ENCODE data around the gene POU6F2. TPM values are rescaled to one million over a fixed set of nuclear protein-coding genes. Genes with fewer than 3 reads are reported as not detected.

POU6F2 gene
- total RNA-seq, 4 donors from 2014 or later, result 0.48 to 0.82 TPM; not detected in 2

DNA sequence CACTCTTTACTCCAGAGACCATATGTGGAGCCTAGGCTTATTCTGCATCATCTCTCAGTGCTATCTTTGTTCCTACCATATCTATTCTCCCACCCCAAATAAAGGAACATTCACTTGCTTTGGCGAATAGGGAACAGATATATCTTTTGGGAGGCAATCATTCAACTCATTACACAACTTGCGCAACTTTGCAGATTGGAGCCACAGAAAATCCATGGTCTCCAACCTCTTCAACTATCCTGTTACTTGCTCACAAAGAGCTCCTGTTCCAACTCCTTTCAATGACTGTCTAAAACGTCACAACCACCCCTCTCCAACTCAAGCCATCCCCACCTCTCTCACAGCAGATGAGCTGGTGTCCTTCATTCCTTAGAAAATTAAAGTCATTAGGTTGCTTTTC lies 203.7 kb downstream of the POU6F2 start:
- Histone ChIP-seq H3K4me3 (no peak overlapping the region), H3K36me3 (no peaks in the 10 kb centered on the region), H3K27ac (no peak overlapping the region), H3K27me3 (no peaks in the 10 kb centered on the region), H3K9me3 (no peaks in the 10 kb centered on the region), H3K4me1 (no peaks in the 10 kb centered on the region)
- TF ChIP-seq, protein P1, sequence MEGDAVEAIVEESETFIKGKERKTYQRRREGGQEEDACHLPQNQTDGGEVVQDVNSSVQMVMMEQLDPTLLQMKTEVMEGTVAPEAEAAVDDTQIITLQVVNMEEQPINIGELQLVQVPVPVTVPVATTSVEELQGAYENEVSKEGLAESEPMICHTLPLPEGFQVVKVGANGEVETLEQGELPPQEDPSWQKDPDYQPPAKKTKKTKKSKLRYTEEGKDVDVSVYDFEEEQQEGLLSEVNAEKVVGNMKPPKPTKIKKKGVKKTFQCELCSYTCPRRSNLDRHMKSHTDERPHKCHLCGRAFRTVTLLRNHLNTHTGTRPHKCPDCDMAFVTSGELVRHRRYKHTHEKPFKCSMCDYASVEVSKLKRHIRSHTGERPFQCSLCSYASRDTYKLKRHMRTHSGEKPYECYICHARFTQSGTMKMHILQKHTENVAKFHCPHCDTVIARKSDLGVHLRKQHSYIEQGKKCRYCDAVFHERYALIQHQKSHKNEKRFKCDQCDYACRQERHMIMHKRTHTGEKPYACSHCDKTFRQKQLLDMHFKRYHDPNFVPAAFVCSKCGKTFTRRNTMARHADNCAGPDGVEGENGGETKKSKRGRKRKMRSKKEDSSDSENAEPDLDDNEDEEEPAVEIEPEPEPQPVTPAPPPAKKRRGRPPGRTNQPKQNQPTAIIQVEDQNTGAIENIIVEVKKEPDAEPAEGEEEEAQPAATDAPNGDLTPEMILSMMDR (IDR thresholded peaks at IDR 0.05), result no peak
- TF ChIP-seq POLR2AphosphoS5 (IDR thresholded peaks at IDR 0.05) (no peak), EP300 (IDR thresholded peaks at IDR 0.05; ENCODE audit: low read depth) (no peak)
- in situ Hi-C loops (cut with MboI; ENCODE audit: low pct_ligation_motif_present in 1 of 4, low pct_unique_long_range_greater_than_20kb in 1 of 4, low sequenced_read_pairs in 3 of 4) (no loop called here), intact Hi-C loops (cut with DNase I; ENCODE audit: low total_unique reads) (no loop called here)
- no peak for DNase-seq
- 87% methylated on average over 3 of the region's 3 CpGs for WGBS, 2 donors (ENCODE audit: low coverage in 1 of 2)

DNA sequence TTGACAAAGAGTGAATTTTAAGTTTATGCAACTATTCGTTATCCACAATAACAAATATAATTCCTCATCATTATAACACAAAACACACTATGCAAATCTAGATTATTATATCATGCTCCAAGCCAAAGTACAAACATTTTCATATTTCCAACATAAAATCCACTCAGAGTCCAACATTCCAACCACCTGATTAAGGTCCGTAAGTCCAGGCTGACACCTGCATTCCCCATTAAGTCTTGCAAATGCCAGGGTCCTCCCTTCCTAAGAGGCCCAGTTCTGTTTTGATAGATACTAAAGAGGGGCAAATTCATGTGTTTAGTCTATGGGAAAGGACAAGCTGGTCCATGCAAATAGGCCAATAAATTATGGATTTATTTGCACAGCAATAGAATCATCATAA lies 206.1 kb downstream of the POU6F2 start:
- TF ChIP-seq, protein P1 (IDR thresholded peaks at IDR 0.05), result no peak
- TF ChIP-seq EP300 (IDR thresholded peaks at IDR 0.05; ENCODE audit: low read depth) (no peak), POLR2A (IDR thresholded peaks at IDR 0.05) (no peak), POLR2AphosphoS5 (IDR thresholded peaks at IDR 0.05) (no peak)
- Histone ChIP-seq H3K4me3 (no peak overlapping the region), H3K27ac (no peak overlapping the region), H3K27me3 (no peaks in the 10 kb centered on the region), H3K9me3 (no peaks in the 10 kb centered on the region), H3K4me1 (no peaks in the 10 kb centered on the region), H3K36me3 (no peaks in the 10 kb centered on the region)
- in situ Hi-C loops (cut with MboI; ENCODE audit: low pct_ligation_motif_present in 1 of 4, low pct_unique_long_range_greater_than_20kb in 1 of 4, low sequenced_read_pairs in 3 of 4) (no loop called here), intact Hi-C loops (cut with DNase I; ENCODE audit: low total_unique reads) (no loop called here)
- no peak for DNase-seq
- 78 to 82% methylated on average over 2 of the region's 2 CpGs for WGBS, 2 donors (ENCODE audit: low coverage in 1 of 2)

DNA sequence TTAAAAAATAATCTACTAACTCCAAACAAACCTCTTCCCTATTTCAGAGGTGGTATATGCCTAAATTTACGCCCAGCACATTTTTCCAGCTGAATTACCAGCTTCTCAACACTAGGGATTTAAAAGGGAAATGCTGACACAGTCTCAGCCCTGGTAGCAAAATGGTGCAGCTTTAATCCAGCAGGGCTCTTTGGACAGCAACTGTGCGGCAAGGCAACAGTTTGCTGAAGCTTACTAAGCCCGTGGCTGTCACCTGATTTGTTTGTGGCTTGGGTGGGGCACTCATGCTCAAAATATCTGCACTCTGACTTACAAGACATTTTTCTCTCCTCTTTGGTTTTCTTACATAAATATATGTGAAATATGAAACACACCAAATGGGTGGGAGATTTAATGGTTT lies 206.7 kb downstream of the POU6F2 start:
- no peak for TF ChIP-seq EP300 (IDR thresholded peaks at IDR 0.05; ENCODE audit: low read depth)
- intact Hi-C loops (cut with DNase I; ENCODE audit: low total_unique reads) (no loop called here), in situ Hi-C loops (cut with MboI; ENCODE audit: low pct_ligation_motif_present in 1 of 4, low pct_unique_long_range_greater_than_20kb in 1 of 4, low sequenced_read_pairs in 3 of 4) (no loop called here)
- no peak overlapping the region for H3K4me3 ChIP-seq
- no peaks in the 10 kb centered on the region for H3K9me3 ChIP-seq
- no peaks in the 10 kb centered on the region for H3K4me1 ChIP-seq
- no peaks in the 10 kb centered on the region for H3K36me3 ChIP-seq
- H3K27me3 ChIP-seq, result no peaks in the 10 kb centered on the region
- DNase-seq, result no peak
- H3K27ac ChIP-seq, result no peak overlapping the region
- 50 to 80% methylated on average over 1 to 3 of the region's 3 CpGs for WGBS, 2 donors (ENCODE audit: low coverage in 1 of 2)

DNA sequence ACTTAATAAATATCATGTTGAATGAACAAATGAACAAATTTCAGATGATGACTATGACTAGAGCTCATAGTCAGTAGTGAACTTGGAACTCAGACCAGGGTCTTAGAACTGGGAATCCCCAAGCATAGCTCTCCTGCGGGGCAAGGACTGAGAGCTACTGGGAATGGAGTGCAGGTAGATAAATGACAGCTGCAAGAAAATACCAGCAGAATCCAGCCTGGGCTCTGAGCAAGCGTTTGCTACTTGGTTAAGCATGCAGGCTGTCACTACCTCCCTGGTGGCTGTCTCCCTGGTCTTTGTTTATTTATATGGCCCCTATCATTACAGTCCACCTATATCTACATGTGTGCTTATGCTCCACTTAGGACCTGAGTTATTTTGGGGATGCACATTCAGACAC lies 208.4 kb downstream of the POU6F2 start:
- no peaks in the 10 kb centered on the region for H3K27me3 ChIP-seq
- H3K27ac ChIP-seq, result no peak overlapping the region
- H3K4me1 ChIP-seq, result no peaks in the 10 kb centered on the region
- in situ Hi-C loops (cut with MboI; ENCODE audit: low pct_ligation_motif_present in 1 of 4, low pct_unique_long_range_greater_than_20kb in 1 of 4, low sequenced_read_pairs in 3 of 4) (no loop called here), intact Hi-C loops (cut with DNase I; ENCODE audit: low total_unique reads) (no loop called here)
- H3K36me3 ChIP-seq, result no peaks in the 10 kb centered on the region
- TF ChIP-seq POLR2AphosphoS5 (IDR thresholded peaks at IDR 0.05) (no peak), EP300 (IDR thresholded peaks at IDR 0.05; ENCODE audit: low read depth) (no peak)
- TF ChIP-seq, protein P1 (IDR thresholded peaks at IDR 0.05), result no peak
- no peak overlapping the region for H3K4me3 ChIP-seq
- DNase-seq, result no peak
- WGBS, 2 donors (ENCODE audit: low coverage in 1 of 2), result 95 to 100% methylated on average over 1 to 2 of the region's 2 CpGs
- no peaks in the 10 kb centered on the region for H3K9me3 ChIP-seq

DNA sequence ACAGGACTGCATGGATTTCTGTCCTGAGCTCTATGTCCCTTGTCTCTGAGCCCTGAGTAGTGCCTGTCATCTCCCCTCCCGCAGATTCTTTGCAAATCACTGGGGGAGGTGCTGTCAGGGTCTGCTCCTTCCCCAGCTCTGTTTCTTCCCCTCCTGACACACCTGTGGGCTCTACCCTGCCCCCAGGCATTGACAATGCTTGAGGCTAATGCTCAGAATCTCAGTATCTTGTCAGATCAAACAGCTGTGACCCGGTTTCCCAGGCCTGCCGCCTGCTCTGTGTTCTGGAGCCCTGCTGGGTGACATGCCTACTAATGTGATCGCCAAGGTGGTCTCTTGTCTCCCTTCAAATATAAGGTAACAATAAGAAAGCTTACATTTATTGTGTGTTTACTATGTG lies 209.0 kb downstream of the POU6F2 start:
- no peaks in the 10 kb centered on the region for H3K9me3 ChIP-seq
- no peaks in the 10 kb centered on the region for H3K36me3 ChIP-seq
- WGBS, 2 donors (ENCODE audit: low coverage in 1 of 2), result 67 to 86% methylated on average over 1 to 4 of the region's 4 CpGs
- in situ Hi-C loops (cut with MboI; ENCODE audit: low pct_ligation_motif_present in 1 of 4, low pct_unique_long_range_greater_than_20kb in 1 of 4, low sequenced_read_pairs in 3 of 4), result no loop called here
- no peaks in the 10 kb centered on the region for H3K27me3 ChIP-seq
- intact Hi-C loops (cut with DNase I; ENCODE audit: low total_unique reads), result no loop called here
- H3K4me1 ChIP-seq, result no peaks in the 10 kb centered on the region
- no peak for DNase-seq
- H3K4me3 ChIP-seq, result no peak overlapping the region
- no peak overlapping the region for H3K27ac ChIP-seq
- TF ChIP-seq EP300 (IDR thresholded peaks at IDR 0.05; ENCODE audit: low read depth) (no peak), POLR2A (IDR thresholded peaks at IDR 0.05) (no peak), POLR2AphosphoS5 (IDR thresholded peaks at IDR 0.05) (no peak)
- TF ChIP-seq, protein P1 (IDR thresholded peaks at IDR 0.05), result no peak

All from transverse colon (tissue), 4 donors.